ENCODE results near the gene CFAP46. TPM values are rescaled to one million over a fixed set of nuclear protein-coding genes. Genes with fewer than 3 reads are reported as not detected.

The CFAP46 gene
- total RNA-seq, 1 donor from 2014 or later, result 5.2 TPM

DNA sequence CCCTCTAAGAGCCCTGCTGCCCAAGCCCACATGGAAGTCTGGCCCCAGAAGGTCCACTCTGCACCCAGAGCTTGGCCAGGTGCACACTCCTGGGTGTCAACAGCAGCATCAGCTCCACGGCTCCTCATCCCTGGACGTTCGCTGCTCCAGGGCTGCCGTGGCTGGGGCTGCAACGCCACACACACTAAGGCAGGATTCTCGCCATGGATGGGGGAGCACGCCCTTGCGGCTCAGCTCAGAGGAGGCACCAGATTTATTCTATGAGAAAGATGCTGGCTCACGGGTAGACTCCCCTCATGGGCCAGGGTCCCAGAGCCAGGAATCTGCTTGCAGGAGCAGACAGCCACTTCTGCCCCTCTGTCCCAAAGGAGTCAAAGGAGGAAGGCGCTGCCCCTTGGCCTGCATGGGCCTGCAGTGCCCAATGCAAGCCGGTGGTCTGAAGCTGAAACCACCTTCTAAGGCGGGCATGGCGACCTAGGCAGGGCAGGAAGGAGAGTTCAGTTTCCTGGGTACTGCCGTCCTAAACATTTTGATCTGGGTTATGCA is 42.1 kb downstream of the CFAP46 start:
- Mint-ChIP-seq H3K4me3 (ENCODE audit: unreplicated experiment) (no peak overlapping the region), H3K4me1 (ENCODE audit: low read depth, unreplicated experiment) (no peaks in the 10 kb centered on the region), H3K27ac (ENCODE audit: unreplicated experiment) (no peak overlapping the region), H3K27me3 (ENCODE audit: unreplicated experiment) (peaks cover 2% of the 10 kb centered on the region), H3K9me3 (ENCODE audit: unreplicated experiment) (peaks cover 13% of the 10 kb centered on the region), H3K36me3 (ENCODE audit: unreplicated experiment) (peaks cover 25% of the 10 kb centered on the region)
- peak; percentile 8 for DNase-seq
- TF ChIP-seq, protein P1, sequence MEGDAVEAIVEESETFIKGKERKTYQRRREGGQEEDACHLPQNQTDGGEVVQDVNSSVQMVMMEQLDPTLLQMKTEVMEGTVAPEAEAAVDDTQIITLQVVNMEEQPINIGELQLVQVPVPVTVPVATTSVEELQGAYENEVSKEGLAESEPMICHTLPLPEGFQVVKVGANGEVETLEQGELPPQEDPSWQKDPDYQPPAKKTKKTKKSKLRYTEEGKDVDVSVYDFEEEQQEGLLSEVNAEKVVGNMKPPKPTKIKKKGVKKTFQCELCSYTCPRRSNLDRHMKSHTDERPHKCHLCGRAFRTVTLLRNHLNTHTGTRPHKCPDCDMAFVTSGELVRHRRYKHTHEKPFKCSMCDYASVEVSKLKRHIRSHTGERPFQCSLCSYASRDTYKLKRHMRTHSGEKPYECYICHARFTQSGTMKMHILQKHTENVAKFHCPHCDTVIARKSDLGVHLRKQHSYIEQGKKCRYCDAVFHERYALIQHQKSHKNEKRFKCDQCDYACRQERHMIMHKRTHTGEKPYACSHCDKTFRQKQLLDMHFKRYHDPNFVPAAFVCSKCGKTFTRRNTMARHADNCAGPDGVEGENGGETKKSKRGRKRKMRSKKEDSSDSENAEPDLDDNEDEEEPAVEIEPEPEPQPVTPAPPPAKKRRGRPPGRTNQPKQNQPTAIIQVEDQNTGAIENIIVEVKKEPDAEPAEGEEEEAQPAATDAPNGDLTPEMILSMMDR (IDR thresholded peaks at IDR 0.05; ENCODE audit: partially characterized antibody, unreplicated experiment), result no peak

- Mint-ChIP-seq H3K4me3 (ENCODE audit: unreplicated experiment) (no peak overlapping the region), H3K27ac (ENCODE audit: unreplicated experiment) (no peak overlapping the region), H3K4me1 (ENCODE audit: low read depth, unreplicated experiment) (no peaks in the 10 kb centered on the region), H3K36me3 (ENCODE audit: unreplicated experiment) (peaks cover 21% of the 10 kb centered on the region), H3K9me3 (ENCODE audit: unreplicated experiment) (peaks cover 10% of the 10 kb centered on the region), H3K27me3 (ENCODE audit: unreplicated experiment) (peaks cover 2% of the 10 kb centered on the region)
- no peak for DNase-seq
- TF ChIP-seq, protein P1 (IDR thresholded peaks at IDR 0.05; ENCODE audit: partially characterized antibody, unreplicated experiment), result no peak
Measured at GRCh38 chr10:132899751-132900065, 42.7 kb downstream of the CFAP46 start.

DNA sequence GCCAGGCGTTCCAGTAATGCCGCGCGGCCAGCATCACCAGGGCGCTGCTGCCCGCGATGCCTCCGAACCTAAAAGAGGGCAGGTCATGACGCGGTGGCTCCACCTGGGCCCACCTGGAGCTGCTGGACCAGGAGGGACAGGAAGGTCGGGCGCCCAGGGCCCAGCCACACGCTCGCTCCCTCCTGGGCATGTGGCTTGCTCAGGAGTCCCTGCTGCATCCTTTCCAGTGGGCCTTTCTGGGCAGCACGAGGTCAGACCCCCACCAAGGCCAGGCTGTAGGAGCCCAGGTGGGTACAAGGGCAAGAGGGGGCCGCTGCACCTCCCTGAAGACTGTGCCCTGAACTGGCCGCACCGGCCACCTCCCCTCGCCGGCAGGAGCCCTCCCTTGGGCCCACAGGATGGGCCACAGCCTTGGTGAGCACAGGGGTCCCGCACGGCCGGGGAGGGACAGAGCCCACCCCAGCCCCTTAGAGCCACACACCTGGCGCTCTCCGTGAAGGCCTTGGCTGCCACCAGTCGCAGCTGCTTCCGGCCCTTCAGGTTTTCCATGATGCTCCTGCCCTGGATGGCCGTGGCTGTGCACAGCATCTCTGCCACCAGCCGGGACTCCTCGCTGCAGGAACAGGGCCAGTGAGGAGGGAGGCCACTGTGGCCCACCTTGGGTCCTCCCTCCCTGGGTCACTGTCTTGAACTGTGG is 43.2 kb downstream of the CFAP46 start:
- Mint-ChIP-seq H3K4me1 (ENCODE audit: low read depth, unreplicated experiment) (no peaks in the 10 kb centered on the region), H3K36me3 (ENCODE audit: unreplicated experiment) (peaks cover 21% of the 10 kb centered on the region), H3K4me3 (ENCODE audit: unreplicated experiment) (no peak overlapping the region), H3K27me3 (ENCODE audit: unreplicated experiment) (peaks cover 2% of the 10 kb centered on the region), H3K27ac (ENCODE audit: unreplicated experiment) (no peak overlapping the region), H3K9me3 (ENCODE audit: unreplicated experiment) (peaks cover 10% of the 10 kb centered on the region)
- TF ChIP-seq, protein P1 (IDR thresholded peaks at IDR 0.05; ENCODE audit: partially characterized antibody, unreplicated experiment), result no peak
- DNase-seq, result peak; percentile 9

- H3K9me3 Mint-ChIP-seq (ENCODE audit: unreplicated experiment), result peaks cover 10% of the 10 kb centered on the region
- H3K36me3 Mint-ChIP-seq (ENCODE audit: unreplicated experiment), result peaks cover 21% of the 10 kb centered on the region
- TF ChIP-seq, protein P1 (IDR thresholded peaks at IDR 0.05; ENCODE audit: partially characterized antibody, unreplicated experiment), result no peak
- no peaks in the 10 kb centered on the region for H3K4me1 Mint-ChIP-seq (ENCODE audit: low read depth, unreplicated experiment)
- no peak overlapping the region for H3K4me3 Mint-ChIP-seq (ENCODE audit: unreplicated experiment)
- peaks cover 2% of the 10 kb centered on the region for H3K27me3 Mint-ChIP-seq (ENCODE audit: unreplicated experiment)
- DNase-seq, result peak; percentile 13
- no peak overlapping the region for H3K27ac Mint-ChIP-seq (ENCODE audit: unreplicated experiment)
Measured at GRCh38 chr10:132898391-132899053, 43.8 kb downstream of the CFAP46 start.

Data from glutamatergic neuron (in vitro differentiated cells).